ENCODE measurements around the gene IGF2BP2.
"Not testable (repeated sequence)": the region's sequence is repeated elsewhere in the genome, so short reads cannot be mapped to it uniquely, and the experiment has no call there.

Gene IGF2BP2

DNA sequence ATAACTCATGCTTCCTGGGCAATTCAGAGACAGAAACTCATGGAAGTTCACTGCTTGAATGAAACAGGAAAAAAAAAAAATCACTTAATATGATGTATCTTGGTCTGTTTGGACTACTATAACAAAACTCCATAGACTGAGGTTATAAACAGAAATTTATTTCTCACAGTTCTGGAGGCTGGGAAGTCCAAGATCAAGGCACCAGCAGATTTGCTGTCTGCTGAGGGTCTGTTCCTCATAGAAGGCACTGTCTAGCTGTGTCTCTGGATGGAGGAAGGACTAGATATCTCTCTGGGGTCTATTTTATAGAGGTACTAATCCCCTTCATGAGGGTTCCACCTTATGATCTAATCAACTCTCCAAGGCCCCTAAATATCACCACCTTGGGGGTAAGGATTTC, 119.3 kb downstream of the IGF2BP2 start:
- DNase-seq: no peak

DNA sequence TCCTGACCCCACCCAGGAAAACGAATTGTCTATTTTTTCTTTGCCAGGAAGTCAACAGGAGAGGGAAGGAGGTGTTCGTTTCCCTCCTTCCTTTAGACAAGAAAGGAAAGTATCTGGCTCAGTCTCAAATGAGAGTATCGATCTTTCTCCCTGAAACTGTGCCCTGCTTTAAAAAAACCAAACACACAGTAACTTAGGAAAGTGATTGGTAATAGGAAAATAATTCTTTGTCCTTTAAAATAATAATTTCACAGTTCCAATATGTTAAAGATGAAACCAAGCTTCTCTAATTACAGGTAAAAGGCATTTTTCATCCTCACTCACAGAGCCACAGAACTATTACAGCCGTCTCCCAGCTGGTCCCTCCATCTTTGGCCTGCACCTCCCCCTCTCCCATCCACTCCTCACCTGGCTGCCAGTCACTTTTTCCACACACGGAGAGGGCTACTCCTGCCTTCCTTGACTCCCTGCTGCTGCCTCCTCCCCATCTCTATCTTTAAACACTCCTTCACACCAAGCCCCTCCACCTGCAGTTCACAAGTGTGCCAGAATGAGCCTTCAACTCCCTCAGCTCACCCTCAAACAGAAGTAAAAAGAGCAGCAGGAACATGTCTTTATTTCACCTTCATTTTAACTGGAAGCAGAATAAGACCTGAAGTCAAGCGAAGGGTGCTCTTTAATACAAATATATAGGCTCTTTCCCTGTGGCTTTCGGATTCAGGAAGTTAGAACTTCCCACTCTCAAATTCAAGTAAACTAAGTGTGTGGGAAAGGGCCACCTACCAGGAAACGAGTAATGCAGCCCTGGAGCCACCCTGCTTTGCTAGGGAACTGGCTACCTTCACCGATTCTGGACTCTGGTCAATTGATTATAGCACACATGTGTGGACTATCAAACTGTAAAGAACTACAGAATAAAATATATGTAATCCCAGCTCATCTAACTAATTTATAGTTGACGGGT, 122.3 kb downstream of the IGF2BP2 start:
- no peak for DNase-seq

DNA sequence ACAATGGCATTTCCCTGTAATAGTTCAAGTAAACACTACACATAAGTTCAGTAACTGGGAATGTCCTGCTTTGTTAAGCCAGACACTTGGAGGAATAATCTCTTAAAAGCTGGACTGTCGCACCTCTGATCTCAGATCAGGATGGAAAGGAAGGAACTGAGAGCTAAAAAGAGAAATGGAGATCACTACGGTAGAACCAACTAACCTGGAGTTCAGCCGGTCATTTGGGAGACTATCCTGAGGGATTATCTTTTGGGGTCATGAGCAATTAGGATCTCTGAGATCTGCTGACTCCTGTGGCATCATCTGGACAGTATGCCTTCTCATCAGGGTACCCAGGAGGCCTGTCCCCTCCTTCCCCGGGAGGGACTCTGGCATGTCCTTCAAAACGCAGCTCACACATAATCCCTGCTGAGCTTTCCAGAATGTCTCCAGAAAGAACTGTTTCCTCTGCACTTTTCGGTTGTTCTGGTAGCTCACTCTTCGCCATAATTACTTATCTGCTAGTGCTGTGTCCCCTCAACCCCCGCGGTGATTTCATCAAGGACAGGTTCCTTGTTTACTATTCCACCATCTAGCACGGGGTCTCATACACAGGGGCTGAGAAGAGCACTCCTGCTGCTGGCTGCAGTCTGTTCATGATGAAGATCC, 123.1 kb downstream of the IGF2BP2 start:
- no peak for DNase-seq

DNA sequence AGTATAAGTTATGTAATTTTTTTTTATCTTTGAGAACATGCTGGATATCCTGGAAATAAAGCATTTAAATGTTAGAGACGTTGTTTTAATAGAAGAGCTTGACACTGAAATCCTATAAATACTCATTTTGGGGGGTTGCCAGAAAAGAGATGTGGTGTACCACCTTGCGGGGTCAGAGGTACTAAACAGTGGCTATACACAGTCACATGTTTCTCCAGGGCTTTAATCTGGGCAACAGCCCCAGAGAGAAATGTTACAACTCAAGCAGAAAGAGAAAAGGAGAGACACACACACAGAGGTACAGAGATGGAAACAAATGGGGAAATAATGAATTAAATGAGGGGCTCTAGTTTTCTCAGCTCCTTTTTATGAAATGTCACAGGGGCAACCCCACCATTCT, 124.9 kb downstream of the IGF2BP2 start:
- DNase-seq: no peak

DNA sequence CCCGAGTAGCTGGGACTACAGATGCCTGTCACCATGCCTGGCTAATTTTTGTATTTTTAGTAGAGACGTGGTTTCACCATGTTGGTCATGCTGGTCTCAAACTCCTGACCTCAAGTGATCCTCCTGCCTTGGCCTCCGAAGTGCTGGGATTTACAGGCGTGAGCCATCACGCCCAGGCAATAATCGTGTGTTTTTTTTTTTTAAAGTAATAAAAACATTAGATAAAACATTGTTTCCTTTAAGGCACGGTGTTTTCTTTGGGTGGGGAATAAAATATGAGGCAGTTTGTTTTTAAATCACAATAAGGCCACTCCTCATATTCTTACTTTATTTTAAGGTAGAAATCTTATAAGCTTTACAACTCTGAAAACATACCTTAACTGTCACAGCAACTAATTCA, 127.6 kb downstream of the IGF2BP2 start:
- DNase-seq: not testable (repeated sequence)

DNA sequence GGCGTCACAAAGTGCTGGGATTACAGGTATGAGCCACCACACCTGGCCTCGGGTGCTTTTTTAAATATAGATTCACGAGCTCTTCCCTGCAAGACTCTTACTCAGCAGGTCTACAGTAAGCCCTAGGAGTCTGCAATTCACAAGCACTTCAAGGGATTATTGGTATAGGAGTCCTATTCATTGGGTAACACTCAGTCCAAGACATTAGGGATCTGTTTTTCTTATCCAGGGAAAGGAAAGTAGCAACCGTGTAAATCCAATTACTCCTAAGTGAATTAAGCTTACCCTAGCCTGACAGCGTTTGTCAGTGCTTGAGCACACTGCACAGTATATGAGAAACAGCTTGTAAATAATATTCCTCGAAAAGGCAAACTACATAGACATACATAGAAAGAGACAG, 128.8 kb downstream of the IGF2BP2 start:
- no peak for DNase-seq

DNA sequence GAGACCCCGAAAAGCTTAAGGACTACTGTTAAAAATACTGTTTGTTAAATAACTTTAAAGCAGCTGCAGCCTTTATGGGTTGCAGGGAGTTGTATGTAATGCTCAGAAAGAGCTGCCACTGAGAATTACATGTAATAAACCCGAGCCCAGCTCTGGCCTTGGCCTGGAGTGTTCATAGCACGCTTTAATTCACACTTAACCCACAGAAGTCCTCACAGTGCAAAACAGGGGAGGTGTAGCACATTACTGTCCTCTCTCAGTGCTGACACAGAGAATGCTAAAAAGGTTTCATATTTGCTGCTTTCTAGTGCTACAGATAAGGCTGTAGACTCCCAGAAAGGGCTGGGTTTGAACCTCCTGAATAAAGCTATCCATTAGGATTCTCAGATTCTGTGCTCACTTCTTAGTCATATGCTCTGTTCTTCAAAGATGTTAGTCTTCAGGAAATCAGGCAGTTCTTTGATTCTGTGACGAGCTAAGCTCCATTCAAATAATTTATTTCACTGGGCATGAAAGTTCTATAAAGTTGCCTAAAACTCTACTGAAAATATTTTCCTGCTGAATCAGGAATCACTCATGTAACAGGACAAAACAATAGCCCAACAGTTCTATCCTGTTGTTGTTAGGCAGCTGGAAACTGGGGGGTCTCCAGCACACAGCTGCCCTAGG, 130.7 kb downstream of the IGF2BP2 start:
- no peak for DNase-seq

DNA sequence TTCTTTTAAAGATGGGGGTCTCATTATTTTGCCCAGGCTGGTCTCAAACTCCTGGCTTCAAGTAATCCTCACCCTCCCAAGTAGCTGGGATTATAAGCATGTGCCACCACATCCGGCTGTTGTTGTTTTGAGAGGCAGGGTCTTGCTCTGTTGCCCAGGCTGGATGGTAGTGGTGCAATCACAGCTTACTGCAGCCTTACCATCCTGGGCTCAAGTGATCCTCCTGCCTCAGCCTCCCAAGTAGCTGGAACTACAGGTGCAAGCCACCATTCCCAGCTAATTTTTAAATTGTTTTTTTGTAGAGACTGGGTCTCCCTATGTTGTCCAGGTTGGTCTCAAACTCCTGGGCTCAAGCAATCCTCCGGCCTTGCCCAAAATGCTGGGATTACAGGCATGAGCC, 133.2 kb downstream of the IGF2BP2 start:
- DNase-seq: no peak

DNA sequence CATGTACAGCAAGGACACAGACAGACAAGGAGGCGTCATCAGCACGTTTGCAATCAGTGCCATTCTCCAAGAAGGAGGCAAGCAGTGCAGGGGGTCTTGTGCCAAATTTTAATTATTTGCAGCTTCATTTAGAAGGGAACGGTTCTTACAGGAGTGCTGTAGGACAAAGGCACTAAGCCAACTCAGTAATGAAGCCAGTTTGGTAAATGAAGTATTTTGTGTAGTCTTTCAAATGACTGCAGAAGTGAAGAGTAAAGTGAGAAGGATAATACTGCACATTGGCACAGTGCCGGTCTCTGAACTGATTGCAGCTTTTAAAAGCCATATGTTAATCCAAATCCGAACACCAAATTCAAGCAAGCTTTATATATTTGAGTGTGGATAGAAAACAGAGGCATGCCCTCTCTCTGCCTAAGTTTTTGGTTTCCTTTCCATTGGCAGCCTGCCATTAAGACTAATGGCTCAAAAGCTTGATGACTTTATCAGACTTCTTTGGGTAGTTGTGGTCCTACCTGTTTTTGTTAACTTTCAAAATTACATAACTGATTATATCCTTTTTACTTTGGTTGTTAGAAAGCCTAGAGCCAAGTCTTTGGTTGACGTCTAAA, 137.5 kb downstream of the IGF2BP2 start:
- DNase-seq: no peak

DNA sequence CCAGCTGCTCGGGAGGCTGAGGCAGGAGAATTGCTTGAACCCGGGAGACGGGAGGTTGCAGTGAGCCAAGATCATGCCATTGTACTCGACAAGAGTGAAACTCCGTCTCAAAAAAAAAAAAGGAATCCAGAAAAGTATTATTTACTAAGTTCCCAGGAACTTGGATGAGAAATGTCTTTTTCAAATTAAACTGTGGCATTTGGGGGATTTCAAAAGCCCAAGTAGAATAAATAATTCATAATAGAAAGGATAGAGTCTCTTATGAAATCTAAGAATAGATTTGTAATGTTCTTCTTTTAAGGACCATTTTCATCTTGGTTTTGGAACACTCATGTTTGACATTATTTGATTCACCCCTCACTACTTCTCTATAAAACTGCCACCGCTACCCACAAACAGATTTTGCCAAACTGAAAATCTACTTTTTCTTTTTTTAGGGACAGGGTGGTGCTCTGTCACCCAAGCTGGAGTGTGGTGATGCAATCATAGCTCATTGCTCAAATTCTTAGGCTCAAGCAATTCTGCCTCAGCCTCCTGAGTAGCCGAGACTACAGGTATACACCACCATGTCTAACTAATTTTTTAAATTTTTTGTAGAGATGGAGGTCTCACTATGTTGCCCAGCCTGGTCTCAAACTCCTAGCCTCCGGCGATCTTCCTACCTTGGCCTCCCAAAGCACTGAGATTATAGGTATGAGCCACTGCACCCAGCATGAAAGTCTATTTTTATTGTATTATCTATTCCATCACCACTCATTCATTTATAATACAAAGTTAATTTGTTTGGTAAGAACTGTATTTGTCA, 139.4 kb downstream of the IGF2BP2 start:
- no peak for DNase-seq

DNA sequence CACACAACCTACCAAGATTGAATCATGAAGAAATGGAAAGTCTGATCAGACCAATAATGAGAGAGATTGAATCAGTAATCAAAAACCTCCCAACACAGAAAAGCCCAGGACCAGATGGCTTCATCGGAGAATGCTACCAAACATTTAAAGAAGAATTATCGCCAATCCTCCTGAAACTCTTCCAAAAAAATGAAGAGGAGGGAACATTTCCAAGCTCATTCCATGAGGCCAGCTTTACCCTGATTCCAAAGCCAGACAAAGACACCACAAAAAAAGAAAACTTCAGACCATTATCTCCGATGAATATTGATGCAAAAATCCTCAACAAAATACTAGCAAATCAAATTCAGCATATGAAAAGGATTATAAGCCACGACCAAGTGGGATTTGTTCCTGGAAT, 144.6 kb downstream of the IGF2BP2 start:
- no peak for DNase-seq

DNA sequence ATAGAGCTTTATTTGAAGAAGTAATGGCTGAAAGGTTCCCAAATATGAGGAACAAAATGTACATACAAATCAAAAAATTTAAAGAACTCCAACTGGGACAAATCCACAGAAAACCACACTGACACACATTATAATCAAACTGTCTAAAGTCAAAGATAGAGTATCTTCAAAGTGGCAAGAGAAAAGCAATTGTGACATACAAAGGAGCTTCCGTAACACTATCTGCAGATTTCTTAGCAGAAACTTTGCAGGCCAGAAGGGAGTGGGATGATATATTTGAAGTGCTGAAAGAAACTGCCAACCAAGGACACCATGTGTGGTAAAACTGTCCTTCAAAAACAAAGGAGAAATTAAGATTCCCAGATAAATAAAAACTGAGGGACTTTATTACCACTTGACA, 146.8 kb downstream of the IGF2BP2 start:
- no peak for DNase-seq

DNA sequence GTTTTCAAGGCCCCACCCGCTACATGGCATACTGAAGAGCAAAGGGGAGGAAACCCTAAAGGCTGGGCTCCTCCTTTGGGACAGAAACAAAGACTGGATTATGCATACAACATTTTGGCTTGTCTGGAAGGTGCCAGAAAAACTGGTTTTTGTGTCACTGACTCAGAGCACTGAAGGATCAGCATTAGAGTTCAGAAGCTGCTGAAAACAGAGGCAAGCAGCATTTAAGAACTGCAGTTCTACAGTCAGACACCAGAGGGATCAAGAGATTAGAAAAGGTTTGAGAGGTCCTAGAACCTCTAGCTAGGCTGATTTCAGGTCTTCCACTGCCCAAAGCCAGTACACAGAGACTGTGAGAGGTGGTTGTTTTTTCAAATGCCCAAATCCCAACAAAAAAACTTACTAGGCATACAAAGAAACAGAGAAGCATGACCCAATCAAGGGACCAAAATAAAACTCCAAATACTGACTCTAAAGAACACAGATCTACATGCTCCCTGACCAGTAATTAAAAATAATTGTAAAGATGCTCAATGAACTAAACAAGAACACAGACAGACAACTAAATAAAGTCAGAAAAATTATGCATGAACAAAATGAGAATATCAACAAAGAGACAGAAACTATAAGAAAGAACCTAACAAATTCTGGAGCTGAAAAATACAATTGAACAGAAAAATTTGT, 147.6 kb downstream of the IGF2BP2 start:
- peak in 1 of 2 experiments; percentile 6 for DNase-seq

DNA sequence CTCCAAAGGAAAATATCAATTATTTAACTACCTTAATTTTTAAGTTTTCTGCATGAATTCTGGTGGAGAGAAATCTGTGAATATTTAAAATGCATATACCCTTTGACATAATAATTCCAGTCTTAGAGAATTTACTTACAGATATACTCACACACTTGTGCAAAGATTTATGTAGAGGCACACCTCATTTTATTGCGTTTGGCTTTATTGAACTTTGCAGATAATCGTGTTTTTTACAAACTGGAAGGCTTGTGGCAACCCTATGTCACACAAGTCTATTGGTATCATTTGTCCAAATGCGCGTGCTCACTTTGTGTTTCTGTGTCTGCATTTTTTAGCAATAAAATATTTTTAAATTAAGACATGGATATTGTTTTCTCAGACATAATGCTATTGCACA, 157.3 kb downstream of the IGF2BP2 start:
- DNase-seq: no peak

DNA sequence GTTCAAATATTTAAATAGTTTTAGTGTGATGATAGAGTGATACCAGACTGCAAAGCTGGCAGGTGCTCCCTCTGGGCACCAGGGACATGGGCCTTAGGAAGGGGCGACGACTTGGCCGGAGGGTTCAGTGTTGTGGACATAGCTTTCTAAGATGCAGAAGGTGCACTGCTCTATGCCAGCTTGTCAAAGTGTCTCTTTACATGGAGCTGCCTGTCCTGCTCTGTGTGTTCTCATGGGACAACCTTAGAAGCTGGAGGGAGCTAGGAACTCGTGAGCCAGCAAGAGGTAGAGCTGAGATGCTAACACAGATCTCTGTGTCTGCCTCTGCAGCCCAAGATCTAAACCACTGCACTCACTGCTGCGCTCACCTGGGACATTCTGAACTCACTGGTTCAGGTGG, 160.9 kb downstream of the IGF2BP2 start:
- no peak for DNase-seq

DNA sequence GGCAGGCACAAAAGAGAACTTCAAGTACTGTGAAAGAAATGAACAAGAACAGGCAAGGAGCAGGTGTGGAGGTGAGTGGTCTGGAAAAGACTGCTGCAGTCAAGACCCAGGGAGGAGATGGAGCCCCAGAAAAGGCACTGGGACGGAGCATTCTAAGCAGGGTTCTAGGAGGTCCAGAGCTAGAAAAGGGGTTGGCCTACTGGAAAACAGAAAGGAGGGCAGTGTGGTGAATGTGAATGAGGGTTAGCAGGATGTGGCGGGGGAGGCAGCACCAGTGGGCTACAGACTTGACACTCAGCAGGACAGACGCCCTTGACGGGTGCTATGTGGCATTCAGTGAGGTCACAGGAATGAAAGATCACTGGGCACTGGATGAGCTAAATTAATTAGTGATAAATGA, 163.1 kb downstream of the IGF2BP2 start:
- no peak for DNase-seq

DNA sequence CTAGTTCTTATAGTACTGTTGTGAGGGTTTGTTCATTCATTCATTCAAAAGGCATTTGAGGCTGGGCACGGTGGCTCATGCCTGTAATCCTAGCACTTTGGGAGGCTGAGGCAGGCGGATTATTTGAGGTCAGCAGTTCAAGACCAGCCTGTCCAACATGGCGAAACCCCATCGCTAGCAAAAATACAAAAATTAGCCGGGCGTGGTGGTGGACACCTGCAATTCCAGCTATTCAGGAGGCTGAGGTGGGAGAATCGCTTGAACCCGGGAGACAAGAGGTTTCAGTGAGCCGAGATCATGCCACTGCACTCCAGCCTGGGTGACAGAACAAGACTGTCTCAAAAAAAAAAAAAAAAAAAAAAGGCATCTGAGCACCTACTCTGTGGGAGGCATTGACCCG, 163.5 kb downstream of the IGF2BP2 start:
- not testable (repeated sequence) for DNase-seq

DNA sequence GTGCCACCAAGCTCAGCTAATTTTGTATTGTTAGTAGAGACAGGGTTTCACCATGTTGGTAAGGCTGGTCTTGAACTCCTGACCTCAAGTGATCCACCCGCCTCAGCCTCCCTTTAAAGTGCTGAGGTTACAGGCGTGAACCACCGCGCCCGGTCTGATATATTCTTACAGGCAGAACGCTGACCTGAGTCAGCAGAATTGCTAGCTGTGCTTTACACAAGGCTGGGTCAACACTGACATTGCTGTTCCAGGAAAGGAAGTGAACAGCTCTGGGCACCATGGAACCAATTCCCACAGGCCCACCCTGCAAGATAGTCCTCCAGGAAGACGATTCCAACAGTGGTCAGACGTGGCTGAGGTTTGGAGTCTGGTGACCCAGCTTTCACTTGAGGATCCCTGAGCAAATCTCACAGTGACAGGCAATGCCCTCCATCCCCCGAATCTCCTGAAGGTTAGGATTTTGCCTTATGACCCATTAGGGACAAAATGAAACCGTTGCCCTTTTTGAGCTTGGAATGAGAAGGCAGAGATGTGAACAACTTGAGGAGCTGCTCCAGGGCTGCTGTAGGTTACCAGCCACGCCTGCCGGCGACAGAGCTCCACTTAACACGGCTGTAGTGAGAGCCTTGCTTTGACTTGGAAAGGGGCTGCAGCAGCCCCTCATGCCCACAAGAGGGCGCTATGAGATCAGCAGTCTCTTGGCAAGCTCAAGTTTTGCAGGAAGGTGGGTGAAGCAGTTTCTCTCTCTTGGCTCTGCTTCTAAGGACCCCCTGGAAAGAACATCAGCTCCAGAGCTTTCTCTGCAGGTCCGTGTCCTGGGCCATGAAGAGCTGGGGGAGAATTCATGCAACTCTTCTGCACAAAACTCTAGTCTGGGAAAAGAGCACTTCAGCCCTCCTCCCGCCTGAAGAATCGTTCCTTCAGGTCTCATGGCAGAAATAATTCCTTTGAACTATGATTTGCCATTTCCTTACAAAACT, 164.6 kb downstream of the IGF2BP2 start:
- DNase-seq: peak; percentile 43 to 58

DNA sequence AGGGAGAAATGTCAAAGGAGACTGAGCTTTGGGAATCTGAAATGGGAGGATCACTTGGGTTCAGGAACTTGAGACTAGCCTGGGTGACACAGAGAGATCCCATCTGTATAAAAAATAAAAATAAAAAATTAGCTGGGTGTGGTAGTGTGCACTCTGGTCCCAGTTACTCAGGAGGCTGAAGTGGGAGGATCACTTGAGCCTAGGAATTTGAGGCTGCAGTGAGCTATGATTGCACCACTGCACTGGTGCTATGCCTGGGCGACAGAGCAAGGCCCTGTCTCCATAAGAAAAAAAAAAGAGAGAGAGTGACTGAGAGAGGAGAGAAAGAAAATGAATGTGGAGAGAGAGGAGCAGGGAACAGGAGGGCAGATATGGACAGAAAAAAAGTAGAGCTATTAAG, 165.9 kb downstream of the IGF2BP2 start:
- no peak for DNase-seq

DNA sequence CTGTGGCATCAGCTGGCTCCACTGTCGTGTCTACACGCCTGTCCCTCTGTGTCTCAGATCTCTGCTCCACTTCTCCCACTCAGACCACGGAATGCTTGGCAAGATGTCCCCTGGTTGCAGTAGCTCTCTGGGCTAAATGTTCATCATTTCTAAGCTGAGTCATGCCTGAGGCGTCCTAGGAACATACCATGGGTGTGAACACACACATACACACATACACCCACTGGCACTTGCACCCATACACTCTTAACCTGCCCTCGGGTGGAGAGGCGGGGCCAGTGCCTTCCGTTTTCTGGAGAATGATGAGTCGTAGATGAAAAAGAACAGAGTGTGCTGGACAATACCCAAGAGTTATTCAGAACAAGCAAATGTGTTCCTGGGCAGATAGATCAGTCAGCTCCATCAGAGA, 166.3 kb downstream of the IGF2BP2 start:
- no peak for DNase-seq
